ENCODE data around the gene ADGRB2. TPM values are rescaled to one million over a fixed set of nuclear protein-coding genes. Genes with fewer than 3 reads are reported as not detected.

The ADGRB2 gene
- total RNA-seq, 4 donors from 2014 or later, result 0.77 to 31.0 (median 3.7) TPM; not detected in 1

DNA sequence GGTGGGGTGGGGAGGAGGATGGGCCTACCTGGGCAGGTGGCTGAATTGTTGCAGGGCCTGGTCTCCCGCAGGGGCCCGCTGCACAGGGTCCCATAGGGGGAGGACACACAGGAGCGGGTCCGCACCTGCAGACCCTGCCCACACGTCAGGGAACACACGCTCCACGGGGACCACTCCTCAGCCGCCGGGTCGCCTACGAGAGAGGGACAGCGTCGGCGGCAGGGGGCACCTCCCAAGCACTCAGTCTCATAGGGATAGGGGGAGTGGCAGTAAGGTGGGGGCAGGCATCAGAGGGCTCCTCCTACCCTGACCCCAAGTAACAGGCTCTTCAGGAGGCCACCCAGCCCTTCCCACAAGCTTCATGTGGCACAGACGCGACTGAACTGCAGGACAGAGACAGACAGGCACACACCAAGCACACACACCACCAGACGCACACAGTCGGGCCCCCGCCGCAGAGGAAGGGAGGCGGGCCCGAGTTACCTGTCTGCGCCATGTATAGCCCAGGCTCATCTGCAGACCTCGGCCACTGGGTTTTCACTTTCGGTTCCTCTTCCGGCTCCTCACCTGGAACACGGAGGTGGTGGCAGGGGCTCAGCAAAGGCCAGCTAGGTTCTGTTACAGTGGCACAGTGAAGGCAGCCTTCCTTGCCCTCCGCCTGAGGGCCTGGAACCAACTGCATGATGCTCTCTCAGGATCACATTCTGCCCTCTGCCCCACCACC lies 19.8 kb downstream of the ADGRB2 start:
- Histone ChIP-seq H3K4me3 (no peak overlapping the region), H3K36me3 (no peaks in the 10 kb centered on the region), H3K9me3 (no peaks in the 10 kb centered on the region), H3K4me1 (no peaks in the 10 kb centered on the region), H3K27ac (no peak overlapping the region), H3K27me3 (no peaks in the 10 kb centered on the region)
- TF ChIP-seq POLR2A (IDR thresholded peaks at IDR 0.05), result no peak
- DNase-seq, result no peak
- intact Hi-C loops (cut with DNase I; ENCODE audit: low total_unique reads), result no loop called here

DNA sequence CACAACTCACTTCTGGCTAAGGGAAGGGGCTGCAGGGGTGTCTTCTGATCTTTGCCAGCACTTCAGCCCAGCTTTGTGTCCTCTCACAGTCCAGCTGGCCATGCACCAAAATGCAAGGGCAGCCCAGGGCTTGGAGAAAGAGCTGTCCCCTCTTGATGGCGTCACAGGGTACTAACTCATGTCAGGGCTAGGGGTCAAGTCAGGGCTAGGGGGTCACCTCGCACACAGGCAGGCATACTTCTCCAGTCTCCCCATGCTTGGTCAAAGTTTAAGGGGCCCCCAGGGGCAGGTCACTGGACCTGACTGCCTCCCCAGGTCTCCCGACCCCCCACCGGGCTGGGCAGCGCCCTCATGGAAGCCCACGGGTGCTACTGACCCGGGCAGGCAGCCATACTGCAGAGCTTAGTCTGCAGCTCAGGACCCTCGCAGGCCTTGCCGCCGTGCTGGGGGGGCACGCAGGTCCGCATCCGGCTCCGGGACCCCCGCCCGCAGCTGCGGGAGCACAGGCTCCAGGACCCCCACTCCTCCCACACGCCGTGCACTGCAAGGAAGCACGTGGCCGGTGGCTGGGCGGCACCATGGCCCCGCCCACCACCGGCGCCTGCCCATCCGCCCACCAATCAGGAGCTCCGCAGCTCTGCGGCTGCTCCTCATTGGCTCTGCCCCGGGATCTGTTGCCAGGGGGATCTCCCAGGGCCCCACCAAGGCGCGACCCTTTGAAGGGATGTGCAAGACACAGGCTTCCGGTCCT lies 21.5 kb downstream of the ADGRB2 start:
- no peak for DNase-seq
- H3K36me3 ChIP-seq, result no peaks in the 10 kb centered on the region
- no peak overlapping the region for H3K27ac ChIP-seq
- H3K4me3 ChIP-seq, result no peak overlapping the region
- H3K4me1 ChIP-seq, result no peaks in the 10 kb centered on the region
- TF ChIP-seq POLR2A (IDR thresholded peaks at IDR 0.05), result no peak
- TF ChIP-seq, protein P1, sequence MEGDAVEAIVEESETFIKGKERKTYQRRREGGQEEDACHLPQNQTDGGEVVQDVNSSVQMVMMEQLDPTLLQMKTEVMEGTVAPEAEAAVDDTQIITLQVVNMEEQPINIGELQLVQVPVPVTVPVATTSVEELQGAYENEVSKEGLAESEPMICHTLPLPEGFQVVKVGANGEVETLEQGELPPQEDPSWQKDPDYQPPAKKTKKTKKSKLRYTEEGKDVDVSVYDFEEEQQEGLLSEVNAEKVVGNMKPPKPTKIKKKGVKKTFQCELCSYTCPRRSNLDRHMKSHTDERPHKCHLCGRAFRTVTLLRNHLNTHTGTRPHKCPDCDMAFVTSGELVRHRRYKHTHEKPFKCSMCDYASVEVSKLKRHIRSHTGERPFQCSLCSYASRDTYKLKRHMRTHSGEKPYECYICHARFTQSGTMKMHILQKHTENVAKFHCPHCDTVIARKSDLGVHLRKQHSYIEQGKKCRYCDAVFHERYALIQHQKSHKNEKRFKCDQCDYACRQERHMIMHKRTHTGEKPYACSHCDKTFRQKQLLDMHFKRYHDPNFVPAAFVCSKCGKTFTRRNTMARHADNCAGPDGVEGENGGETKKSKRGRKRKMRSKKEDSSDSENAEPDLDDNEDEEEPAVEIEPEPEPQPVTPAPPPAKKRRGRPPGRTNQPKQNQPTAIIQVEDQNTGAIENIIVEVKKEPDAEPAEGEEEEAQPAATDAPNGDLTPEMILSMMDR (IDR thresholded peaks at IDR 0.05), result no peak
- H3K27me3 ChIP-seq, result no peaks in the 10 kb centered on the region
- intact Hi-C loops (cut with DNase I; ENCODE audit: low total_unique reads), result no loop called here
- no peaks in the 10 kb centered on the region for H3K9me3 ChIP-seq

DNA sequence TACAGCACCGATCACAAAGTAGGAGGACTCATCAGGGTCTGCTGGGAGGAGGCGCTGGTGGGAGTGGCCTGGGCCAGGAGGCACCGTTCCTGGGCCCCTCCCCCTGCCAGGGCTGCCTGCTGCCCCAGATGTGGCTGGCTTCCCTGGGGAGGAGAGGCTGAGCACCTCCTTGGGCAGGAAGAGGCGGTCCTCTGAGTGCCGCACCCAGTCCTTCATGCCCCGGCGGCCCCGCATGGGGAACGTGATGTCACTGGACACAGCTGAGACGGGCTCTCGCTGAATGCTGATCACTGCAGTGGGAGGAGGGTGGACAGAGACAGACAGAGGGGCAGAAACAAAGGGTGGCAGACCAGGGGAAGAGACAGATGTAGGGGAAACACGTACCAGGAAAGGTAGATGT lies 24.8 kb downstream of the ADGRB2 start:
- no peak for DNase-seq
- no peaks in the 10 kb centered on the region for H3K4me1 ChIP-seq
- no peaks in the 10 kb centered on the region for H3K9me3 ChIP-seq
- TF ChIP-seq POLR2A (IDR thresholded peaks at IDR 0.05), result no peak
- TF ChIP-seq, protein P1 (IDR thresholded peaks at IDR 0.05), result no peak
- H3K36me3 ChIP-seq, result no peaks in the 10 kb centered on the region
- intact Hi-C loops (cut with DNase I; ENCODE audit: low total_unique reads), result no loop called here
- no peaks in the 10 kb centered on the region for H3K27me3 ChIP-seq
- H3K27ac ChIP-seq, result no peak overlapping the region
- no peak overlapping the region for H3K4me3 ChIP-seq

DNA sequence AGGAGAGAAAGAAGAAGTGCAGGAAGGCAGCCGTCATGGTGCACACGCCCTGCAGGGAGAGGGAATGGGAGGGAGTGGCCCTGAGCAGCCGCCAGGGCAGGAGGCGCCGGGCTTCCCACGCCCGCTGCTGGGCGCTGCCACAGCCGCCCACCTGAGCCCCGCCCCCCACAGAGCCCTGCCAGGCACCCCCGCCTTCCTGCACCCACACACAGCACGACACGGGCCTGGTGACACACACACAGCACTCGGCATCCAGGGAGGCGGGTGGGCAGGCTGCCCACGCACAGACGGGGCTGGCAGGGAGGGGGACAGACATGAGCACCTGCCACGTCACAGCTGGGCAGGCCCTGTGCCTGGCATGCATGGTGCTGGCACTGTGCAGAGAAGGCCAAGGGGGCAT lies 27.5 kb downstream of the ADGRB2 start:
- intact Hi-C loops (cut with DNase I; ENCODE audit: low total_unique reads), result no loop called here

DNA sequence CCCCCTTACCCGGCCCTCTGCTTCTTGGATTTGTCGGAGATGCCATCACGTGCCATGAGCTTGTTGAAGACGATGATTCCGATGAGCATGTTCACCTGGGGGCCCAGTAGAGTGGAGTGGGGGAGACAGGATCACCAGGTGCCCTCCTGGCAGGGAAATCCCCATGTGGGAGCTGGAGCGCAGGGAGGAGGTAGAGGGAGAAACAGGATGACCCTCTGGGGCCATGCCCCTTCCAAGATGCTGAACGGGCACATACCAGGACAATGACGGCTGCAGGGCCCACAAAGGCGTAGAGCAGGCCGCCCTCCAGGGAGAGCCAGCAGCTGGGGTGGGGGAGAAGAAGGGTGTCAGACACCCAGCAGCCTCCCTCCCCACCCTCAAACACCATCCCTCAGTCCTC lies 28.6 kb downstream of the ADGRB2 start:
- H3K9me3 ChIP-seq, result no peaks in the 10 kb centered on the region
- no peaks in the 10 kb centered on the region for H3K4me1 ChIP-seq
- no peak overlapping the region for H3K4me3 ChIP-seq
- H3K27me3 ChIP-seq, result no peaks in the 10 kb centered on the region
- no peak overlapping the region for H3K27ac ChIP-seq
- intact Hi-C loops (cut with DNase I; ENCODE audit: low total_unique reads), result no loop called here
- no peak for DNase-seq
- no peak for TF ChIP-seq POLR2A (IDR thresholded peaks at IDR 0.05)
- TF ChIP-seq, protein P1 (IDR thresholded peaks at IDR 0.05), result no peak
- no peaks in the 10 kb centered on the region for H3K36me3 ChIP-seq

More for the DNA sequence above, 27.5 kb downstream of the ADGRB2 start:
- no peak overlapping the region for H3K4me3 ChIP-seq
- DNase-seq, result no peak
- H3K27ac ChIP-seq, result no peak overlapping the region
- no peaks in the 10 kb centered on the region for H3K36me3 ChIP-seq
- no peaks in the 10 kb centered on the region for H3K9me3 ChIP-seq
- no peaks in the 10 kb centered on the region for H3K27me3 ChIP-seq
- TF ChIP-seq, protein P1 (IDR thresholded peaks at IDR 0.05), result no peak
- no peak for TF ChIP-seq POLR2A (IDR thresholded peaks at IDR 0.05)
- H3K4me1 ChIP-seq, result no peaks in the 10 kb centered on the region
